Ascending aorta (tissue), 2 donors: ENCODE results near the gene G6PC1. TPM values are rescaled to one million over a fixed set of nuclear protein-coding genes. Genes with fewer than 3 reads are reported as not detected.
"Not testable (repeated sequence)": the region's sequence is repeated elsewhere in the genome, so short reads cannot be mapped to it uniquely, and the experiment has no call there.

Experiments
- DNase-seq, 2 donors: peaks; one replicate each; pipeline ENCODE4 v3.0.0-alpha.2; 2019; ENCODE audit warnings: low spot score in 2 of 2
- H3K27ac ChIP-seq, 2 donors: fragments of 200-600 bp; sonication (generic); one replicate each; pipeline ENCODE4 v1.5.1; 2016 to 2017; ENCODE audit warnings: mild to moderate bottlenecking in 1 of 2
- H3K27me3 ChIP-seq: fragments of 200-600 bp; sonication (generic); one replicate; pipeline ENCODE4 v1.5.1; 2017
- H3K36me3 ChIP-seq, 2 donors: fragments of 200-600 bp; sonication (generic); one replicate each; pipeline ENCODE4 v1.5.1; 2016
- H3K4me1 ChIP-seq, 2 donors: fragments of 200-600 bp; sonication (generic); one replicate each; pipeline ENCODE4 v1.5.1; 2016 to 2017; ENCODE audit warnings: mild to moderate bottlenecking in 1 of 2
- H3K4me3 ChIP-seq, 2 donors: fragments of 200-600 bp; sonication (generic); one replicate each; pipeline ENCODE4 v1.5.1; 2016 to 2017; ENCODE audit warnings: mild to moderate bottlenecking in 1 of 2
- H3K9me3 ChIP-seq, 2 donors: fragments of 200-600 bp; sonication (generic); one replicate each; pipeline ENCODE4 v1.5.1; 2016
- intact Hi-C: fragments of 100-400 bp; cut with DNase I; formaldehyde crosslinking; loops from one replicate; pipeline ENCODE4 v1.15.1; 2023
- total RNA-seq: library from RNA; depleted of rRNA; stranded (reverse); fragments of >200 nt; gene quantifications from one replicate; pipeline ENCODE4 v1.1.0, GENCODE V29; 2016
- TF ChIP-seq, protein P1 (sequence below), 3 experiments: fragments of 200-600 bp in 2 of 3; fragments of 450-650 bp in 1 of 3; sonication (generic) in 2 of 3; IDR thresholded peaks; one replicate each; pipeline ENCODE4 v1.5.1; 2016 to 2019; ENCODE audit warnings: antibody characterized with exemption in 3 of 3, mild to moderate bottlenecking in 1 of 3, moderate library complexity in 1 of 3

Gene G6PC1
- total RNA-seq: not detected

DNA sequence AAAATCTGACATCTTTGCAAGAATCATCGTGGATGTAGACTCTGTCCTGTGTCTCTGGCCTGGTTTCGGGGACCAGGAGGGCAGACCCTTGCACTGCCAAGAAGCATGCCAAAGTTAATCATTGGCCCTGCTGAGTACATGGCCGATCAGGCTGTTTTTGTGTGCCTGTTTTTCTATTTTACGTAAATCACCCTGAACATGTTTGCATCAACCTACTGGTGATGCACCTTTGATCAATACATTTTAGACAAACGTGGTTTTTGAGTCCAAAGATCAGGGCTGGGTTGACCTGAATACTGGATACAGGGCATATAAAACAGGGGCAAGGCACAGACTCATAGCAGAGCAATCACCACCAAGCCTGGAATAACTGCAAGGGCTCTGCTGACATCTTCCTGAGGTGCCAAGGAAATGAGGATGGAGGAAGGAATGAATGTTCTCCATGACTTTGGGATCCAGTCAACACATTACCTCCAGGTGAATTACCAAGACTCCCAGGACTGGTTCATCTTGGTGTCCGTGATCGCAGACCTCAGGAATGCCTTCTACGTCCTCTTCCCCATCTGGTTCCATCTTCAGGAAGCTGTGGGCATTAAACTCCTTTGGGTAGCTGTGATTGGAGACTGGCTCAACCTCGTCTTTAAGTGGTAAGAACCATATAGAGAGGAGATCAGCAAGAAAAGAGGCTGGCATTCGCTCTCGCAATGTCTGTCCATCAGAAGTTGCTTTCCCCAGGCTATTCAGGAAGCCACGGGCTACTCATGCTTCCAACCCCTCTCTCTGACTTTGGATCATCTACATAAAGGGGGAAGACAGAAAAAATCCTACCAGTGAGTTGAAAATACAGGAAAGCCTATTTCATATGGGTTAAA is at the start of gene G6PC1:
Gene G6PC1 (plus strand): TSS at position 340 of the 872 bp plus-strand sequence. CDS start 78 bp downstream, at position 418.
- intact Hi-C loops: no loop called here

DNA sequence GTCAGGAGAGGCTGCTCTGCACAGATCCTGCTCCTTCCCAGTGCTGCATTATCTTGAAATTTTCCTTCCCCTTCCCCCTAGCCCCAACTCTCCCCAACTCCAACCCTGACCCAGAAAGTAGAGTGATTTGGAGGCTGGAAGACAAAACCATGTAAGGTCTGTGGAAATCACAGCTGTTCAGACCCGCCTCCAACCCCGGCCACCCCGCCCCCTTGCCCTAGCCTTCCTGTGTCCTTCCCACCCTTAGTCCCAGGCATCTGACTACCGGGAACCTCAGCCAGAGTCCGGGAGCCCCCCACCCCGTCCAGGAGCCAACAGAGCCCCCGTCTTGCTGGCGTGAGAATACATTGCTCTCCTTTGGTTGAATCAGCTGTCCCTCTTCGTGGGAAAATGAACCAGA is 49.6 kb upstream of the G6PC1 start, which contains the start of gene AOC3:
Gene AOC3 (plus strand): TSS at position 246 of the 400 bp plus-strand sequence. CDS start 145 bp downstream, at position 391.
- H3K36me3 ChIP-seq: peaks cover 2 to 3% of the 10 kb centered on the region in 2 donors
- DNase-seq: peak in 1 of 2 donors; percentile 80
- H3K9me3 ChIP-seq: no peaks in the 10 kb centered on the region
- peak within 1 kb of the TSS; percentile 51 to 62 for H3K4me3 ChIP-seq
- peaks cover 0 to 23% of the 10 kb centered on the region in 2 donors for H3K4me1 ChIP-seq
- TF ChIP-seq, protein P1, sequence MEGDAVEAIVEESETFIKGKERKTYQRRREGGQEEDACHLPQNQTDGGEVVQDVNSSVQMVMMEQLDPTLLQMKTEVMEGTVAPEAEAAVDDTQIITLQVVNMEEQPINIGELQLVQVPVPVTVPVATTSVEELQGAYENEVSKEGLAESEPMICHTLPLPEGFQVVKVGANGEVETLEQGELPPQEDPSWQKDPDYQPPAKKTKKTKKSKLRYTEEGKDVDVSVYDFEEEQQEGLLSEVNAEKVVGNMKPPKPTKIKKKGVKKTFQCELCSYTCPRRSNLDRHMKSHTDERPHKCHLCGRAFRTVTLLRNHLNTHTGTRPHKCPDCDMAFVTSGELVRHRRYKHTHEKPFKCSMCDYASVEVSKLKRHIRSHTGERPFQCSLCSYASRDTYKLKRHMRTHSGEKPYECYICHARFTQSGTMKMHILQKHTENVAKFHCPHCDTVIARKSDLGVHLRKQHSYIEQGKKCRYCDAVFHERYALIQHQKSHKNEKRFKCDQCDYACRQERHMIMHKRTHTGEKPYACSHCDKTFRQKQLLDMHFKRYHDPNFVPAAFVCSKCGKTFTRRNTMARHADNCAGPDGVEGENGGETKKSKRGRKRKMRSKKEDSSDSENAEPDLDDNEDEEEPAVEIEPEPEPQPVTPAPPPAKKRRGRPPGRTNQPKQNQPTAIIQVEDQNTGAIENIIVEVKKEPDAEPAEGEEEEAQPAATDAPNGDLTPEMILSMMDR (IDR thresholded peaks at IDR 0.05): no peak
- peak within 1 kb of the TSS; percentile 83 to 84 for H3K27ac ChIP-seq
- intact Hi-C loops: loop anchor here (1.0 to 2.0 kb wide), 2 partner anchors 44 to 78 kb away; no protein-coding TSS in a partner anchor
- no peaks in the 10 kb centered on the region for H3K27me3 ChIP-seq

More for the DNA sequence above, at the start of gene G6PC1:
- Histone ChIP-seq H3K4me1 (no peaks in the 10 kb centered on the region), H3K36me3 (no peaks in the 10 kb centered on the region), H3K4me3 (no peak within 1 kb of the TSS), H3K27me3 (no peaks in the 10 kb centered on the region), H3K9me3 (no peaks in the 10 kb centered on the region), H3K27ac (no peak within 1 kb of the TSS)
- TF ChIP-seq, protein P1 (IDR thresholded peaks at IDR 0.05): no peak
- no peak for DNase-seq

DNA sequence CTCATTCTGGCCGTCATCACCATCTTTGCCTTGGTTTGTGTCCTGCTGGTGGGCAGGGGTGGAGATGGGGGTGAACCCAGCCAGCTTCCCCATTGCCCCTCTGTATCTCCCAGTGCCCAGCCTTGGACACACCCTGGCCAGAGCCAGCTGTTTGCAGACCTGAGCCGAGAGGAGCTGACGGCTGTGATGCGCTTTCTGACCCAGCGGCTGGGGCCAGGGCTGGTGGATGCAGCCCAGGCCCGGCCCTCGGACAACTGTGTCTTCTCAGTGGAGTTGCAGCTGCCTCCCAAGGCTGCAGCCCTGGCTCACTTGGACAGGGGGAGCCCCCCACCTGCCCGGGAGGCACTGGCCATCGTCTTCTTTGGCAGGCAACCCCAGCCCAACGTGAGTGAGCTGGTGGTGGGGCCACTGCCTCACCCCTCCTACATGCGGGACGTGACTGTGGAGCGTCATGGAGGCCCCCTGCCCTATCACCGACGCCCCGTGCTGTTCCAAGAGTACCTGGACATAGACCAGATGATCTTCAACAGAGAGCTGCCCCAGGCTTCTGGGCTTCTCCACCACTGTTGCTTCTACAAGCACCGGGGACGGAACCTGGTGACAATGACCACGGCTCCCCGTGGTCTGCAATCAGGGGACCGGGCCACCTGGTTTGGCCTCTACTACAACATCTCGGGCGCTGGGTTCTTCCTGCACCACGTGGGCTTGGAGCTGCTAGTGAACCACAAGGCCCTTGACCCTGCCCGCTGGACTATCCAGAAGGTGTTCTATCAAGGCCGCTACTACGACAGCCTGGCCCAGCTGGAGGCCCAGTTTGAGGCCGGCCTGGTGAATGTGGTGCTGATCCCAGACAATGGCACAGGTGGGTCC is 49.0 kb upstream of the G6PC1 start:
- intact Hi-C loops: loop anchor here (1.0 to 2.0 kb wide), 2 partner anchors 43 to 78 kb away; no protein-coding TSS in a partner anchor
- H3K4me1 ChIP-seq: peaks cover 0 to 23% of the 10 kb centered on the region in 2 donors
- H3K9me3 ChIP-seq, DNase-seq, H3K27me3 ChIP-seq, H3K36me3 ChIP-seq: not testable (repeated sequence)
- peak overlapping the region; percentile 51 to 62 for H3K4me3 ChIP-seq
- H3K27ac ChIP-seq: peak overlapping the region; percentile 83 to 84

DNA sequence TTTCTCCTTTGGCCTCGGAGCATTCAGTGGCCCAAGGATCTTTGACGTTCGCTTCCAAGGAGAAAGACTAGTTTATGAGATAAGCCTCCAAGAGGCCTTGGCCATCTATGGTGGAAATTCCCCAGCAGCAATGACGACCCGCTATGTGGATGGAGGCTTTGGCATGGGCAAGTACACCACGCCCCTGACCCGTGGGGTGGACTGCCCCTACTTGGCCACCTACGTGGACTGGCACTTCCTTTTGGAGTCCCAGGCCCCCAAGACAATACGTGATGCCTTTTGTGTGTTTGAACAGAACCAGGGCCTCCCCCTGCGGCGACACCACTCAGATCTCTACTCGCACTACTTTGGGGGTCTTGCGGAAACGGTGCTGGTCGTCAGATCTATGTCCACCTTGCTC is 48.2 kb upstream of the G6PC1 start:
- intact Hi-C loops: no loop called here
- H3K36me3 ChIP-seq: peaks cover 3 to 8% of the 10 kb centered on the region in 2 donors
- TF ChIP-seq, protein P1 (IDR thresholded peaks at IDR 0.05): no peak
- no peaks in the 10 kb centered on the region for H3K27me3 ChIP-seq
- H3K4me3 ChIP-seq: peak overlapping the region; percentile 51 to 62
- H3K9me3 ChIP-seq: no peaks in the 10 kb centered on the region
- peaks cover 0 to 23% of the 10 kb centered on the region in 2 donors for H3K4me1 ChIP-seq
- no peak for DNase-seq
- peak overlapping the region; percentile 83 to 84 for H3K27ac ChIP-seq

DNA sequence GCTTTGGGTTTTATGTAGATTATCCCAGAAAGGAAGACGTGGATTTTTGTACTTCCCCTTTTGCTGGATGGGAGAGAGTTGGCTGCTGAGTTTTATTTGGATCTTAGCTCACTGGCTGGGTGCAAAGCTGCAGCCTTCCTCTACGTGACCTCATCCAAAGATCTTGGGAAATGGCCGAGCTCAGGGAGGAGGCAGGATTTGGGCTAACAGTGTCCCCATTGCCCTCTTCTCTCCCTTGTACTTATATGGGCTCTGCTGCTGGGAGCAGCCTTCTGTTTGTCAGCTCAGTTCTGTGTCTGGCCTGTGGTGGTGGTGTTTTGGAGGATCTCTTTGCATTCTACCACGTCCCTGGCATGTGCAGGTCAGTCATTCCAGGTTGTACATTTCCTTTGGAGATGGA is 47.6 kb upstream of the G6PC1 start:
- TF ChIP-seq, protein P1 (IDR thresholded peaks at IDR 0.05): no peak
- peak overlapping the region; percentile 51 to 62 for H3K4me3 ChIP-seq
- H3K9me3 ChIP-seq: no peaks in the 10 kb centered on the region
- peak in 1 of 2 donors; percentile 77 for DNase-seq
- peaks cover 0 to 23% of the 10 kb centered on the region in 2 donors for H3K4me1 ChIP-seq
- H3K27me3 ChIP-seq: no peaks in the 10 kb centered on the region
- intact Hi-C loops: no loop called here
- H3K27ac ChIP-seq: peak overlapping the region; percentile 83 to 84
- peaks cover 3 to 15% of the 10 kb centered on the region in 2 donors for H3K36me3 ChIP-seq
